ENCODE results near the gene KPNA1. TPM values are rescaled to one million over a fixed set of nuclear protein-coding genes. Genes with fewer than 3 reads are reported as not detected.

Gene KPNA1
- total and polyA plus RNA-seq, 2 experiments from 2014 or later, result 19.8 to 30.1 TPM

GRCh38 chr3:122557356-122557755, 42.6 kb upstream of the KPNA1 start:
- no peak overlapping the region for H3K4me3 ChIP-seq
- ATAC-seq (no peak), DNase-seq (ENCODE audit: low spot score) (no peak)
- TF ChIP-seq STAT1 (IDR thresholded peaks at IDR 0.05; ENCODE audit: unreplicated experiment), result no peak
- TF ChIP-seq REST (IDR thresholded peaks at IDR 0.05; ENCODE audit: unreplicated experiment), result no peak
- TF ChIP-seq NANOG (IDR thresholded peaks at IDR 0.05; ENCODE audit: borderline replicate concordance), result no peak
- no peak for TF ChIP-seq ETS1 (IDR thresholded peaks at IDR 0.05)
- TF ChIP-seq ZNF331 (CRISPR knock-in tag; IDR thresholded peaks at IDR 0.05; ENCODE audit: low read depth), result no peak
- TF ChIP-seq JUNB (IDR thresholded peaks at IDR 0.05; ENCODE audit: unreplicated experiment), result no peak
- no peak for TF ChIP-seq POLR2AphosphoS5 (IDR thresholded peaks at IDR 0.05; ENCODE audit: low read depth)
- TF ChIP-seq CTCF (conservative IDR thresholded peaks at IDR 0.05; ENCODE audit: low read depth in 2 of 2), result no peak
- TF ChIP-seq EZH2phosphoT487 (IDR thresholded peaks at IDR 0.05; ENCODE audit: unreplicated experiment), result no peak
- no peak for TF ChIP-seq CREB1 (CRISPR knock-in tag; IDR thresholded peaks at IDR 0.05; ENCODE audit: low read depth)
- no peak for TF ChIP-seq ZNF462 (CRISPR knock-in tag; IDR thresholded peaks at IDR 0.05)
- no peak for TF ChIP-seq ZNF114 (CRISPR knock-in tag; IDR thresholded peaks at IDR 0.05)
- TF ChIP-seq EZH2 (IDR thresholded peaks at IDR 0.05; ENCODE audit: low read depth, unreplicated experiment), result no peak
- no peak overlapping the region for H3K27ac Mint-ChIP-seq
- no peaks in the 10 kb centered on the region for H3K79me2 ChIP-seq (replicated peaks; ENCODE audit: insufficient read depth)
- no peaks in the 10 kb centered on the region for H3K27me3 ChIP-seq (ENCODE audit: insufficient read depth)
- peaks cover 27% of the 10 kb centered on the region for H3K4me1 Mint-ChIP-seq
- H3K4me1 ChIP-seq (ENCODE audit: insufficient read depth), result peaks cover 21% of the 10 kb centered on the region
- no peak overlapping the region for H2AFZ ChIP-seq
- no peak overlapping the region for H3K4me2 ChIP-seq
- no peaks in the 10 kb centered on the region for H4K20me1 ChIP-seq (replicated peaks; ENCODE audit: insufficient read depth)
- H3K36me3 Mint-ChIP-seq (ENCODE audit: low read depth), result no peaks in the 10 kb centered on the region
- H3F3A ChIP-seq (replicated peaks; ENCODE audit: low read depth), result no peaks in the 10 kb centered on the region
- no peaks in the 10 kb centered on the region for H3K9me3 Mint-ChIP-seq
- no peaks in the 10 kb centered on the region for H3K27me3 Mint-ChIP-seq (ENCODE audit: insufficient read depth, low read depth, poor library complexity)
- H3K27ac ChIP-seq (ENCODE audit: low read depth), result no peak overlapping the region
- H3K9me2 ChIP-seq (ENCODE audit: insufficient read depth), result no peaks in the 10 kb centered on the region
- no peaks in the 10 kb centered on the region for H3K36me3 ChIP-seq (ENCODE audit: insufficient read depth)
- H3K4me3 Mint-ChIP-seq, result no peak overlapping the region

Data from GM23338 (cell line).